ENCODE data around the gene USP20. TPM values are rescaled to one million over a fixed set of nuclear protein-coding genes. Genes with fewer than 3 reads are reported as not detected.
A peak's percentile ranks its signal among the peaks of the same experiment; 100 is the strongest.

Gene USP20
- total and polyA plus RNA-seq, 10 of the 15 experiments (the other 5 are each of a cell fraction or from before 2014, with no cell fraction given): 0.66 to 23.3 (median 11.0) TPM

DNA sequence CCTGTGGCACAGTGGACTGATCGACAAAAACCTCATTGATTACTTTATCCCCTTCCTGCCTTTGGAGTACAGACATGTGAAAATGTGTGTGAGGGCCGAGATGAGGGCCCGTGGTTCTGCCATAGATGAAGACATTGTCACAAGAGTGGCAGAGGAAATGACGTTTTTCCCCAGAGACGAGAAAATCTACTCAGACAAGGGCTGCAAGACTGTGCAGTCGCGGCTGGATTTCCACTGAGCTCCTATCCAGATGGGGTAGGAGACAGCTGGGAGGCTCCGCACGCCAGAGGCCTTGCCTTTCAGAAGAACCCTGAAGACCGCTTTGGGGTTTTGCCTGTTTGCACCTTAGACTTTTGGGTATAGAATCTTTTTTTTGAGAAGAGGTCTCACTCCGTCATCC is 25.9 kb upstream of the USP20 start (continued):
- TF ChIP-seq ZNF384 (IDR thresholded peaks at IDR 0.05; ENCODE audit: borderline replicate concordance, low read depth, low read length): no peak
- TF ChIP-seq BRCA1 (IDR thresholded peaks at IDR 0.05; ENCODE audit: low read depth, low read length): no peak
- TF ChIP-seq CBFB (IDR thresholded peaks at IDR 0.05; ENCODE audit: low read depth): no peak
- no peak for TF ChIP-seq ZZZ3 (IDR thresholded peaks at IDR 0.05; ENCODE audit: control insufficient read depth, insufficient read length, low read depth)
- no peak for TF ChIP-seq GABPA (IDR thresholded peaks at IDR 0.05; ENCODE audit: low read depth)
- no peak for TF ChIP-seq SMARCA5 (IDR thresholded peaks at IDR 0.05)
- no peak for TF ChIP-seq TBL1XR1 (IDR thresholded peaks at IDR 0.05; ENCODE audit: low read depth, low read length)
- TF ChIP-seq NFIC (IDR thresholded peaks at IDR 0.05; ENCODE audit: low read depth, low read length): no peak
- no peak for TF ChIP-seq CTCF (IDR thresholded peaks at IDR 0.05 in 2 of 3, conservative IDR thresholded peaks at IDR 0.05 in 1 of 3; ENCODE audit: control insufficient read depth in 2 of 3, extremely low read depth in 1 of 3, insufficient read depth in 1 of 3, low read depth in 3 of 3, low read length in 3 of 3)

DNA sequence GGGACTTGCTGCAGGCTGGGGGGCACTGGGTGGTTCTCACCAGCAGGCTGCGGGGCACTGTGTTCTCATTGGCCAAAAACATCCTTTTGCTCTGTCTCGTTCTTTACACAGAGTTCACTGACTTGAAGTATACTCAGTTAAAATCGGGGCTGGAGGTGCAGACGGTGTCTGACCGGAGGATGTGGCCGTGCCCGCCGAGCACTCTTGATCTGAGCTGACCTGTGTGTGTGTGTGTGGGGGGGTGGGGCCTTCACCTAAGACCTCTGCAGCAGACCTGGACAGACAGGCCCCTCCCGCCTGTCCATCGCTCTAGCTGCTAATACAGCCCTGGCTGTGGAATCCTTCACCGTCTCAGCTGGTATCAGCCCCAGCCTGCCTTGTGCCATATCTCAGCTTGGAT is 25.1 kb upstream of the USP20 start:
- H3K9me3 ChIP-seq (replicated peaks; ENCODE audit: control insufficient read depth, insufficient read depth, low read length): no peaks in the 10 kb centered on the region
- no peak overlapping the region for H3K27ac ChIP-seq (ENCODE audit: control insufficient read depth, insufficient read depth)
- no peaks in the 10 kb centered on the region for H3K27me3 ChIP-seq (replicated peaks in 1 of 2; ENCODE audit: control insufficient read depth in 2 of 2, insufficient read depth in 2 of 2, low read length in 1 of 2)
- DNase-seq (ENCODE audit: low read depth, low spot score) (no peak), FAIRE-seq (no peak), ATAC-seq (no peak)
- H3K36me3 ChIP-seq (ENCODE audit: control insufficient read depth in 2 of 2, insufficient read depth in 2 of 2, low read length in 1 of 2): peaks cover 0 to 14% of the 10 kb centered on the region in 2 experiments
- no peak overlapping the region for H3K4me2 ChIP-seq (ENCODE audit: control insufficient read depth, insufficient read depth)
- intact Hi-C loops (cut with micrococcal nuclease; ENCODE audit: unreplicated experiment) (no loop called here), in situ Hi-C loops (cut with MboI) (no loop called here)
- peaks cover 3% of the 10 kb centered on the region for H3K4me1 ChIP-seq (ENCODE audit: control insufficient read depth, insufficient read depth, low read length)
- ChIA-PET POLR2A (no interaction called here), SMC1A (ENCODE audit: uncharacterized antibody, unreplicated experiment) (interaction anchor here (0.9 kb wide), 1 partner anchor 11 kb away, joined by 3 read pairs; no protein-coding TSS in a partner anchor), CTCF (interaction anchor here (1.3 kb wide), 1 partner anchor 26 kb away, joined by 5 read pairs; no protein-coding TSS in a partner anchor), RAD21 (ENCODE audit: unreplicated experiment) (no interaction called here)
- no peak overlapping the region for H3K9ac ChIP-seq (ENCODE audit: control insufficient read depth, insufficient read depth, low read length)
- no peak overlapping the region for H2AFZ ChIP-seq (ENCODE audit: control insufficient read depth, low read depth, low read length)
- WGBS (ENCODE audit: insufficient coverage, insufficient replicate concordance, low lambda C conversion rate, missing lambda C conversion rate): 98% methylated on average over 11 of the region's 11 CpGs
- no TSS peak for BruUV-seq (replicated peaks)
- no peak overlapping the region for H3K4me3 ChIP-seq
- H3K79me2 ChIP-seq (ENCODE audit: control insufficient read depth, insufficient read depth, low read length): no peaks in the 10 kb centered on the region; the same call in 1 of the 2 replicates
- no peaks in the 10 kb centered on the region for H4K20me1 ChIP-seq (ENCODE audit: control insufficient read depth, insufficient read depth)
- TF ChIP-seq POLR2A (IDR thresholded peaks at IDR 0.05; ENCODE audit: low read depth, low read length) (peak; percentile 19; the same call in 1 of the 2 replicates), PRDM15 (CRISPR knock-in tag; IDR thresholded peaks at IDR 0.05) (no peak)
